ENCODE data around the gene ME3. TPM values are rescaled to one million over a fixed set of nuclear protein-coding genes. Genes with fewer than 3 reads are reported as not detected.

ME3 gene
- total and polyA plus RNA-seq, 12 donors: 13.9 to 128 (median 44.5) TPM

- Histone ChIP-seq H3K27ac (no peak overlapping the region), H3K4me1 (replicated peaks in 1 of 2) (peaks cover 0 to 8% of the 10 kb centered on the region in 2 donors), H3K9me3 (replicated peaks in 1 of 3) (no peaks in the 10 kb centered on the region), H3K36me3 (replicated peaks in 1 of 2) (no peaks in the 10 kb centered on the region), H3K4me3 (no peak overlapping the region), H3K27me3 (no peaks in the 10 kb centered on the region)
- no peak for DNase-seq
- 83 to 95% (median 87%) methylated on average over 2 of the region's 2 CpGs for WGBS, 4 donors
- intact Hi-C loops (cut with DNase I): no loop called here
- TF ChIP-seq CTCF (IDR thresholded peaks at IDR 0.05) (no peak), POLR2A (IDR thresholded peaks at IDR 0.05) (no peak)
Measured at GRCh38 chr11:86495351-86495750, 177.1 kb downstream of the ME3 start.

DNA sequence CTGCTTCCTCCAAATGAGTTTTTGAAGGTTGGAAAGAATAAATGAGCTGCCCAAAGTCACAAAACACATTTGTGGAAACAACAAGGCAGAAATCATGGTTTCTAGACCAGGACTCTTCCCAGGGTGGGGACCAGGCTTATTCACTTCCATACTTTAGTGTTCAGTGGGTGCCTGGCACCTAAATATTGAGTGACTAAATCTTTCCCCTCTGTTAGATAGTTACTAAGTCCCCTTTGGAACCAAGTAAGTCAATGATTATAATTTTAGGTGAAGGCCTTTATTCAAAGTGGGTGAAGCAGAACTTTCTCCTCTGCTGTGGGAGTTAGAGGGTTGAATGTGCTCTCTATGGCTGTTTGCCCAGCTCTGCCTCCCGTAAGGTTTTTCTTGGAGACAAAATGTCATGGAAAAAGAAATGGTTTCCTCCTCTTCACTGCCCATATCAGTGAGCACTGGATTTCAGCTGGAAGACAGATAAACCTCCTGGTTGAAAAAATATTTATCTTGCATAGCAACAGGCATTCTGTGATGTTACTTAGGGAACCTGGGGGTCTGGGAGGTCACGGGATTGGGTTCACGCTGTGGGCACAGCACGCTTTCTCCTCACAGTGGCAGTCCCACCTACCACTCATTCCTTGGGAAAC is 179.9 kb downstream of the ME3 start:
- no peaks in the 10 kb centered on the region for H3K4me1 ChIP-seq (replicated peaks in 1 of 2)
- intact Hi-C loops (cut with DNase I): no loop called here
- WGBS, 4 donors: 74 to 80% (median 77%) methylated on average over 4 of the region's 4 CpGs
- no peaks in the 10 kb centered on the region for H3K36me3 ChIP-seq (replicated peaks in 1 of 2)
- TF ChIP-seq CTCF (IDR thresholded peaks at IDR 0.05) (no peak), POLR2A (IDR thresholded peaks at IDR 0.05) (no peak)
- H3K4me3 ChIP-seq: no peak overlapping the region
- no peaks in the 10 kb centered on the region for H3K27me3 ChIP-seq
- DNase-seq: no peak
- H3K9me3 ChIP-seq (replicated peaks in 1 of 3): no peaks in the 10 kb centered on the region
- H3K27ac ChIP-seq: no peak overlapping the region

DNA sequence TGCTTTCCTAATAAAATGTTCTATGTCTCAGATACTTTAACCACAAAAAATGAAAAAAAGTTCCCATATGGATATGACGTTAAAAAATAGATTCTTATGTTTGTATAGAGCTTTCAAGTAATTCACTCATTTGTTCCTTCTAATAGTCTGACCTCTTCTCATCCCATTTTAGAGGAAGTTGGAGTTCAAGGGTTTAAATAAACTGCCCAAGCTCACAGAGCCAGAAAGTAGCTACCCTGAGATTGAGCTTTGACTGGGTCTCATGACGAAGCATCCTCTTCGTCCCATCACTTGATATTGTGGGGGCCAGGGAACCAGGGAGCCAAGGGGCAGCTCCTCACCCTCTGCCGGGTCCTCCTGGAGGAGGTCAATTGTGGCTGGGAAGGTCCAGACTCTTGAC is 181.4 kb downstream of the ME3 start:
- WGBS, 4 donors: 80 to 83% (median 81%) methylated on average over 4 of the region's 4 CpGs
- H3K27ac ChIP-seq: no peak overlapping the region
- no peaks in the 10 kb centered on the region for H3K4me1 ChIP-seq (replicated peaks in 1 of 2)
- no peaks in the 10 kb centered on the region for H3K27me3 ChIP-seq
- TF ChIP-seq CTCF (IDR thresholded peaks at IDR 0.05) (no peak), POLR2A (IDR thresholded peaks at IDR 0.05) (no peak)
- H3K36me3 ChIP-seq (replicated peaks in 1 of 2): no peaks in the 10 kb centered on the region
- H3K4me3 ChIP-seq: no peak overlapping the region
- intact Hi-C loops (cut with DNase I): no loop called here
- H3K9me3 ChIP-seq (replicated peaks in 1 of 3): no peaks in the 10 kb centered on the region
- no peak for DNase-seq

DNA sequence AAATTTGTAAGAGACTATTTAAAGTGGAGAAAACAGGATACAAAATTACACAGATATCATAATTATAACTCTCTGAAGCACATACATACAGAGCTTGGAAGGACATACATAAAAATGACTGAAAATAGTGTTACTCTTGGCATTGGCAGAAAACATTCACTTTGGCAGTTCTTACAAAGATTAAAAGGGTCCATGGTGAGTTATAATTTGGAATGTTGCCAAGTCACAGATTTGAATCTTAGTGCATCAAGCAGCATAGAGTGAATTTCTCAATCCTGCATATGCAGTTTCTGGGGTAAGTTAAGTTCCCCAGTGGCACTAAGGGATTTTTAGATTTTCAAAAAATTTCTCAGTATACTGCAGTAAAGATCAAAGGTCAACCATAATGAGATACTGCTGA is 181.8 kb downstream of the ME3 start:
- no peaks in the 10 kb centered on the region for H3K4me1 ChIP-seq (replicated peaks in 1 of 2)
- H3K9me3 ChIP-seq (replicated peaks in 1 of 3): no peaks in the 10 kb centered on the region
- no peak for TF ChIP-seq CTCF (IDR thresholded peaks at IDR 0.05)
- no peak for TF ChIP-seq POLR2A (IDR thresholded peaks at IDR 0.05)
- intact Hi-C loops (cut with DNase I): no loop called here
- H3K4me3 ChIP-seq: no peak overlapping the region
- no peak for DNase-seq
- no peak overlapping the region for H3K27ac ChIP-seq
- no peaks in the 10 kb centered on the region for H3K27me3 ChIP-seq
- H3K36me3 ChIP-seq (replicated peaks in 1 of 2): no peaks in the 10 kb centered on the region
